ENCODE data around the gene LRRK2.

- TF ChIP-seq CTCF (IDR thresholded peaks at IDR 0.05) (no peak), SIN3A (IDR thresholded peaks at IDR 0.05; ENCODE audit: borderline replicate concordance, insufficient read depth, low read depth, low read length) (no peak), POLR2AphosphoS5 (IDR thresholded peaks at IDR 0.05; ENCODE audit: low read depth, low read length) (no peak), REST (IDR thresholded peaks at IDR 0.05; ENCODE audit: insufficient read depth in 1 of 2, low read depth in 2 of 2, low read length in 1 of 2) (no peak)
Measured at GRCh38 chr12:40223646-40224045, 1.2 kb upstream of the LRRK2 start.
